Stimulated activated CD4-positive, alpha-beta T cell treated with anti-CD3 and anti-CD28 coated beads, Interleukin-4, amount 100 ng/mL, for 4 hours (primary cell): Measurements from ENCODE around the gene KIAA1217.
"Not testable (repeated sequence)": the region's sequence is repeated elsewhere in the genome, so short reads cannot be mapped to it uniquely, and the experiment has no call there.

Experiments
- DNase-seq, 2 experiments: peaks; one replicate each; pipeline ENCODE4 v3.0.0-alpha.2; 2020

Gene KIAA1217

DNA sequence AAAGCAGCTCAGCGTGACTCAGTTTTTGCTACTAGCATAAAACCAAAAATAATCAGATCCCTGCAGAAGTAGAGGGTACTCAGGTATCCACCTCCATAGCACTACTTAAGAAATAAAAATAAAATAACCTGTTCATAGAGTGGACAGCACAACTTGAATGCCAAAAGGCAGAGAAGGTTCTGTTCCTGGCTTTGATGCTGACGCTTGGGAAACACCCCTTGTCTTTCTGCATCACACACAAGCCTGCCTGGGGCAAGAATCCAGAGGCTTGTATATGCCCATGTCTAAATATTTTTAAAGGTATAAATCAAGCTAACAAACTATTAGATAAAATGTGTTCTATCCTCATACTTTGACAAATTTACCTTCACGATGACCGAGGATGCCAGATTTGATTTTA lies 207.3 kb downstream of the KIAA1217 start:
- DNase-seq = no peak

DNA sequence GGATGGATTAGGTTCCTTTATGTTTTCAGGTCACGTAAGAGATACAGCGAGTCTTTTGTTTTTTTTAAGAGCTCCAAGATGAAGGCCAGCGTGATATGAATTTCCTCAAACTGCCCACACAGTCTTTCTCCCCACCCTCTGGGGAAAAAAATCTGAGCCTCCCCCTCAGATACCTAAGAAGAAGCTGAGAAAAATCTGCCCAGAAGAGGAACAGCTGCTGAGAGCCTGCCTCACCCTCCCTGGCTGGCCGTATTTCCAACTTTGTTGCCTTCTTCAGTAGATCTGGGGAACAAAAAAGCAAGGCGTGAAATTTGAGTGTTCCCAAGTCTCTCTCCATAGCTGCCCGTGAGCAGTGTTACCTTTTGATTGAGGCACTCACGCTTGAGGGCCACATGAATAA lies 208.1 kb downstream of the KIAA1217 start:
- DNase-seq = no peak

DNA sequence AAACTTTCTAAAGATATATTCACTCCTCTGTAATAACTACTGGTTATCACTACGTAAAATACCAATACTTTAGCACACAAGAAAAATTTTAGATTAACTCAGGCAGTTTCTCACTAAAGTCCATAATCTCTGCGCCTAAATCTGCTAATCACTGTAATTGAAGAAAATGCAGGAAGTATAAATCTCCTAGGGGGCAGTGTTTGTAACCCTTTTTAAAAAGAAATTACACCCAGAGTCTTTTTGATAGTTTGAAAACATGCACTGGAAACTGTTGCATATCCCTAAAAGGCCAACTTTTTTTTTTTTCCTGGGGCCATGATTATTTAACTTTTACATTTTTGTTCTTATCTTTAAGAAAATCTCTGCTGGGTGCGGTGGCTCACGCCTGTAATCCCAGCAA lies 209.6 kb downstream of the KIAA1217 start:
- no peak for DNase-seq

DNA sequence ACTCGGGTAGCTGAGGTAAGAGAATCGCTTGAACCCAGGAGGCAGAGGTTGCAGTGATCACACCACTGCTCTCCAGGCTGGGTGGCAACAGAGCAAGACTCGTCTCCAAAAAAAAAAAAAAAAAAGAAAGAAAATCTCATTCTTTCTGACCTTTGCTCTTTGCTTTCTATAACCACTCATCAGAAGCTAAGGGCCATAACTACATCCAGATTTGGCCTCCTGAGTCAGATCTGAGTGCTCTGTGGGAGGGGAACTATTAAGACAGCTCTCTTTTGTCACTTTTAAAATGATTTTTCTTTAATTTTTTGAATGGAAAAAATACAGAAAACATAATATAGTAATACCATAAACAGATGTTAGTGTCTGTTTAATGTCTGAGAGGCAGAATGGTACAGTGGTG lies 210.1 kb downstream of the KIAA1217 start:
- DNase-seq = no peak

DNA sequence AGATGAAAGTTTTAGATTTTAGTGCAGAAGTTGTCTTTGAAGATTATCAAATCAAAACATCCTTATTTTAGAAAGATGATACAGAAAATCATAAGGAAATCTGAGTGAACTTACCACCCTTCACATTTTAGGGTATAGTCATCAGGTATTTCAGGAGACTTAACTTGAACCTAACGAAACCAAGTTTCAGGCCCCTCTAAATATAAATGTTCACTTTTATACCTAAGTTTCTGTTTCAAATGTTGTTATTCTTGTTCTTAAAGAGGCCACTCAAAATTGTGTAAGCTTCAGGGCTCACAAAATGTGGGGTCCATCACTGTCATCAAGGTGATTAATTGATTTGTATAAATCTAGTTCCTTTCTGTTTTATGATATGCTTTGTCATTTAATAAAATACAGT lies 216.2 kb downstream of the KIAA1217 start:
- DNase-seq = no peak

DNA sequence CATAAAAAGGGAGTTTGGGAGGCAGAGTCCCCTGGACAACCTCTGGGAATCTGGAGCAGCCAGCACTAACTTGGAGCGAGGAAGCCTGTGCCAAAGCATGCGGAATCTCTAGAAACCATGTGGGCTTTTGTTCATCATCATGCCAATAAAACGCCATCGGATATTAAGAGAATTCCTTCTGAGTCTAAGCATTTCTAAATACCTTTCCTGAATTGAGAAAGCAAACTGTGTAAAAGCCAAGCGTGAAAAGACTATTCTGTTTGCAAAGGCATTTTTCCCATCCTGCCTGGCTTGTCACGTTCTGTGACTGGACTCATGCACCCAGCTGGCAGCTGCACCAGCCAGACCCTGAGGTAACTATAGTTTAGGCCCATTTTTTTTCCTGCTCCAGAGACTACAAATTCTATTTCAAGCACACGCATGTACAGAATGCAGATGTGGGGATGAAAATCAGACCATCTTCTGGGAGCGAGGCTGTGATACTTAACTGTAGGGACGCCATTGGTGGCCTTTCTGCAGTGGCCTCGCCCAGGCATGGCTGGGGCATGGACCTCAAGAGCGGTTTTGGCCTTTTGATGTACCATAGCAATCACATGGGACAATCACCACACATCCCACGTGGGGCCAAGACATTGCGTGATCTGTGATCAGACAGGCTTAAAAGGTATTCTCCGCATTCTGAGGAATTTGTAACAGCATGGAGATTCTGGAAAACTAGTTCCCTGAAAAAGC lies 218.9 kb downstream of the KIAA1217 start:
- no peak for DNase-seq

DNA sequence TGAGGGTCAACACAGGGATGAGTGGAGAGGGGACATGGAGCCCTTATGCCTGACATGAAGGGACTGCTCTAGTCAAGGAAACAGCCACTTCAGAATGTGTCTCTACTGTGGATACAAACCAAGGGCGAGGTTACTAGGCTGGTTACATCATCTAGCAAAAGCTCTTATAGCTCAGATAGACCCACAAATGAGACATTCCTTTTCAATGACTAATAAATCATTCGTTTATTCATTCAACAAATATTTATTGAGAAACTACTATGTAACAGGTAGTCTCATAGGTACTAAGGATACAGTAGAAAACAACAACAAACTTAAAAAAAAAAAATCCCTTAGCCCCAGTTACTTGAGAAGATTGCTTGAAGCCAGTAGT lies 219.5 kb downstream of the KIAA1217 start:
- DNase-seq = no peak

DNA sequence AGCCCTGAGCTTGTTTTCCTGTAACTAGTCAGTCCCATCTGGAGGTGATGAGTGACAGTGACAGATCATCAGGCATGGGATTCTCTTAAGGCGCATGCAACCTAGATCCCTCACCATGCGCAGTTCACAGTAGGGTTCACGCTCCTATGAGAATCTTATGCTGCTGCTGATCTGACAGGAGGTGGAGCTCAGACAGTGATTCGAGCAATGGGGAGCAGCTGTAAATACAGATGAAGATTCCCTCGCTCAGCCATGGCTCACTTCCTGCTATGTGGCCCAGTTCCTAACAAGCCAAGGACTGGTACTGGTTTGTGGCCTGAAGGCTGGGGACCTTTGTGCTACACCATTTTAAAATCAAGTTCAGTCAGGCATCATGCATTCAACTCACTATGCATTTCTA lies 221.7 kb downstream of the KIAA1217 start:
- DNase-seq = no peak

DNA sequence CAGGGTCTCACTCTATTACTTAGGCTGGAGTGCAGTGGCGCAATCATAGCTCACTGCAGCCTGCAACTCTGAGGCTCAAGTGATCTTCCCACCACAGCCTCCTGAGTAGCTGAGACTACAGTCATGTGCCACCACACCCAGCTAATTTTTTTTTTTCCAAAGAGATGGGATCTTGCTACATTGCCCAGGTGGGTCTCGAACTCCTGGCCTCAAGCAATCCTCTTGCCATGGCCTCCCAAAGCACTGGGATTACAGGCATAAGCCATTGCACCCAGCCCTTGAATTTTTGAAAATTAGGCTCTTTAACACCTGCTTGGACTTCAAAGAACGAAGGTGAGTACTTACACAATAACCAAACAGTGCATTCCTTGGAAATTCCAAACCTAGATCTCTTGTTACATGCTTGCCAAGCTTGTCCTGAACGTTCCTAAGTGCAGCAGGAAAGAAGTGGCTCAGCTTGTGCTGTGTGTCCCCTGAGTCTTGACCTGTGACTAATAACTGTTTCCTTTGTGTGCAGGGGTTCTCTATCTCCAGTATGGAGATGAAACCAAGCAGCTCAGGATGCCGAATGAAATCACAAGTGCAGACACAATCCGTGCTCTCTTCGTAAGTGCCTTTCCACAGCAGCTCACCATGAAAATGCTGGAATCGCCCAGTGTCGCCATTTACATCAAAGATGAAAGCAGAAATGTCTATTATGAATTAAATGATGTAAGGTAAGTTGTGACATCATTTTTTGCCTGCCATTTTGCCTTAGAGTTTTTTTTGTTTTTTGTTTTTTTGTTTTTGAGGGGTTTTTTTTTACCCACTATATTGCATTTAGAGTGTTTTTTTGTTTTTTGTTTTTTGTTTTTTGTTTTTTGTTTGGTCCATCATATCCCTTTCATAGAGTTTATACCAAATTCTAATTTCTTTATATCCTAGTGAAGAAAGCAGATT lies 223.8 kb downstream of the KIAA1217 start:
- DNase-seq = no peak

DNA sequence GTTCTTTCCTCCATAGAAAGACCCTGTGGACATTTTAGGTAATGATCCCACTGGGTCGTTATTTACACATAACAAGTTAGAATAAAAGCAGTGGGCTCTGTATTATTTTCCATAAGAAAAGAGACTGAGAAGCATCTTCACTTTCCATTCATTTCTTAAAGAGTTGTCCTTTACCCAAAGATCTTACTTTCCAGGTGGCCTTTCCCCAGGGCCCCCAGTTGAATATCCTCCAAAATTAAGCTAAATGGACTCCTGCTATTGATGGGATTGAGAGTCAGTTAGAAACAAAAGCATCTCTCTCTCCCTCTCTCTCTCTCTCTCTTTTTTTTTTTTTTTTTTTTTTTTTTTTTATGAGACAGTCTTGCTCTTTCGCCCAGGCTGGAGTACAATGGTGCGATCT lies 224.8 kb downstream of the KIAA1217 start:
- DNase-seq = no peak

DNA sequence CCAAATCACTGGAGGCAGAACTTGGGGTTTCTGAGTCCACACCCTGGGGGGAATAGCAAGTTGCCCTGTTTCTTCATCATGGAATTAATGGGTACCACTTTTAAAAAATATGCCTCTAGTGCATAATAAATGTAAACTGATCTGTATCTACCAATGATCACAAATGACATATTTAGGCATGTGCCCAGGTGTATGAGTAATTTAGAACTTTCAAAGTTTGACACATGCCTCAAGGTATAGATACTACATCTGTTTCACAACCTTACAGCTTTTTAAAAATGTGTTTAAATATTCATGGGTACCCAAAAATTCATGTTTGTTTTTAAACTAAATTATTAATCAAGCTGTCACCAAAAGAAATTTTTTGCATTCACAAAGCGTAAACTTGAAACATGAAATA lies 226.0 kb downstream of the KIAA1217 start:
- no peak for DNase-seq

DNA sequence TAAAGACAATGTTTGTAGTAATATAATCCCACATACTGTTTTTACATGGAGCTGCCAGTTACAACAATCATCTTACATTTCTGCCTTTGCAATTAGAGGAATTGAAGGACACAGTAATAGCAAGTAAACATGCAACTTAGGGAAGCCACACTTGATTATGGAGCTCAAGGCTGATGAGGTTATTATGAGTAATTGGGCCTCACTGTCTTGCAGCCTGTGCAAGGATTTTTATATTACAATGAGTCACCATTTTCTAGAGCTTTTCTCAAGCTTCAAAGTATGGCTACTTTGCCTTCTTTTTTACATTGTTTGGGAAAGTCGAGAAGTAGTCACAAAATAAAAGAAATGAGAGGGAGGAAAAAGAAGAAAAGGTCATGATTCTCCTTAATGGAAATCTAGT lies 226.4 kb downstream of the KIAA1217 start:
- DNase-seq = no peak

DNA sequence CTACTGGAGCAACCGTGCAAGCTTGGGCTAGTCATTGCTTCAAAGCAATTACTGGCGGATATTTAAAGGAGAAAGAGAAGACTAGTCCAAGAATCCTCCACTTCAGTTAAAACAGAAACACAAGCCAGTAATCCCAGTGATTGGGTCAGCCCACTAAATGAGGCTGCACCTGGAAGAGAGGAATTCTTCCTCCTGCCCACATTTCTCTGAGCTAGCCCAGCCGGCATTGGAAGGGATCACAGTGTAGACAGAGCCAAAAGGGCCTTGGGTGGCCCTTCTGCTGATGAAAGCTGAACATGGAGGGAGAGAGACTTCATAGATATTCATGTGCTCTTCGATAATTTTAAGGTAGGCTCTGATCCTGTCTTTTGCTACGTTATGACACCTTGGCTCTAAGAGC lies 228.4 kb downstream of the KIAA1217 start:
- DNase-seq = no peak

DNA sequence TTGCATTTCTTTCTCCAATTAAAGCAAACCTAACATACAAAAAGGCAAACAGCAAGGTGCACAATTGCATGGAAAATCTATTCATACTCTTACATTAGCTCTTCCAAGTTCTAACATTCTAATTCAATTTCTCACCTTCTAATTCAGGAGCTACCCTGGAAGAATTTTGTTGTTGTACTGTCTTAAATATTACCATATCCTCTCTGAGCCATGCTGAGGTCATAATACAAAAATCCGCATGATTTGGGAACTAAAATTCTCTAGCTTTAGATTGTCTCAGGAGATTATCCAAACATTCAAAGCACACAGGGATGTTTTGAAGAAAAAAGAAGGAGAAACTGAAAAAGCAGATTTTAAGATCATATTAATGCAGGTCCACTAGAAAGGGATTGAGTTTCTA lies 229.9 kb downstream of the KIAA1217 start:
- DNase-seq = no peak

DNA sequence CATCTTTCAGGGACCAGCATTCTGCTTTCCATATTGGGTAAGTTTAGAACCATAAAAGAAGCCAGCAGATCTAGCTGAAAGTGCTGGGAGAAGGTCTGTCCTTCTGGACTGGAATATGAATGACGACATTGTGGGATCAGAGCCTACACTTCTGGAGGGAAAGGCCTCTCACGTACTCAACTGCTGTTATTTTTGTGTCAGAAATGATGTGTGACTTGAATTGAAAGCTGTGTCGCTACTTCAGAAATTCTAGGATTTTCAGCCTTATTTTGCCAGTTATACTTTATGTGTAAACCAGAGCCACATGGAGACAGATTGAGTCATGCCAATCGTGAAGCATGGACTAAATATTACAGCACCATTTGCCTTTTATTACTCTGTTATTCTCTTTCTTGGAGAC lies 231.0 kb downstream of the KIAA1217 start:
- DNase-seq = no peak

DNA sequence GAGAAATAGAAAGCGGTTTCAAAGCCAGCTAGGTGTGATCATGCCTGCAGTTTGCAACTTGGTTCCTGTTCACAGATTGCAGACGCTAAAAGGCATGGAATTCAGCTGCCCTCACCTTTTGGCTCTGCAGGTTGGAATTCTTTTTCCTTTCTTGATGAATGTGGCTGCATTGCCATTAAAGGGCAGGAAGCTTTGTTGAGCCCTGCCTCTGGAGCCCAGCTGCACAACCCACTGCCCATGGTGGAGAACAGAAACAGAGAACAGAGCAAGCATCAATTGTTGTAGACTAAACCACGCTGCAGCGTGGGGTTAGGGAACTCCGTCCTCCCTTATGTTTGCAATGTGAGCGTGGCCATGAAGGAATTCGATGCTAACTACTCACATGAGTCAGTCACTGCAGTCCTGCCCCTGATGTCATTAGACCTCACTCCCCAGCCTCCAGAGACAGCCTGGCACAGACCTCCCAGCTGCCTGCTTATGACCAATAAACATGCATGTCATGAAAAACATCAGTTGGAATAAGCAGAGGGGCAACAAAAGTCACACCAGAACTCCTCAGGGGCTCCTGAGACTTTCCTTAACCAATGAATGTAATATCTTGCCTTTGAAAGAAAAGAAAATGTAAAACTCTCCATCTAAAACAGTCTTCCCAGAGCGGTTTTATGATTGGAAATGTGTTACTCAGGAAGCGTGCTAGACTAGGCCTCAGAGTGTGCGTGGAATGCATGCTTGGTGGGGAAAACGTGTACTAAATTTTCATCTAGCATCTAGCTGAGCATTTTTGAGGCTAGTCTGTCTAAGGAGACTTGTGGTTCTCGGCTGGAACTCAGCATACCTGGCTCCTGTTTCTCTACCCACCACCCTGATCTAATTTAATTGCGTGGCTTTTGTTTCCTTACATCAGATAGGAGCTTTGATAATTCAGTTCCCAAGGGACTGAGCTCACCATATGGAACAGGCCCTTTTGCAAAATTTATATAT lies 232.2 kb downstream of the KIAA1217 start:
- no peak for DNase-seq

DNA sequence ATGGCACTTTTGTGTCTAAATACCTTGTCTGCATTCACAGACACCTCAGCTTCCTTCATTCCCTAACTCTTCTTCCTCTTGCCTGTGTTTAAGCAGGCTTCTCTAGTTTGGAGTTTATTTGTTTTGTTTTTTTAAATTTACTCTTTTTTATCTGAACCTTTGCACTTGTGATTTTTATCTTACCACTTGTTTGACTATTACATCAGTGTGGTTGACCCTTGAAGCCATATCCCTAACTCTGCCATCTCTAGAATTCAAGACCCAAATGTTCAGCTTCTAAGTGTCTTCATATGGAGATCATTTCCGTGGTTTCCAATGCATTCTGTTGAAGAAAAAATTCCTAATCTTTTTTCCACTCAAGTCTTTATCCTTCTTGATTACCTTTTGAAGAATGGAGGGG lies 233.3 kb downstream of the KIAA1217 start:
- no peak for DNase-seq

DNA sequence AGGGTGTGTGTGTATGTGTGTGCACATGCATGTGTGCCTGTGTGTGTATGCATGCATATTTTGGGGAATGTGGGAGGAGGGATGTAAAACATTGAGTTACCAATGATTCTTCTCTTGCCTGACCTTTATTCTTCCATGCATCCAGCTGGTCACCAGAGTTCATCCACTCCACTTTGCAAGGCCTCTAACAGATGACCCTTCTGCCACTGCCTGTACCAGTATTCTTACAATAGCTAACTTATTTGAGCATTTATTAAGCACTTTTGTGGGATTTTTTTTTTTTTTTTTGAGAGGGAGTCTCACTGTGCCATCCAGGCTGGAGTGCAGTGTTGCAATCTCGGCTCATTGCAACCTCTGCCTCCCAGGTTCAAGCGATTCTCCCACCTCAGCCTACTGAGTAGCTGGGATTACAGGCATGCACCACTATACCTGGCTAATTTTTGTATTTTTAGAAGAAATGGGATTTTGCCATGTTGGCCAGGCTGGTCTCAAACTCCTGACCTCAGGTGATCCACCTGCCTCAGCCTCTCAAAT lies 233.8 kb downstream of the KIAA1217 start:
- DNase-seq = not testable (repeated sequence)

DNA sequence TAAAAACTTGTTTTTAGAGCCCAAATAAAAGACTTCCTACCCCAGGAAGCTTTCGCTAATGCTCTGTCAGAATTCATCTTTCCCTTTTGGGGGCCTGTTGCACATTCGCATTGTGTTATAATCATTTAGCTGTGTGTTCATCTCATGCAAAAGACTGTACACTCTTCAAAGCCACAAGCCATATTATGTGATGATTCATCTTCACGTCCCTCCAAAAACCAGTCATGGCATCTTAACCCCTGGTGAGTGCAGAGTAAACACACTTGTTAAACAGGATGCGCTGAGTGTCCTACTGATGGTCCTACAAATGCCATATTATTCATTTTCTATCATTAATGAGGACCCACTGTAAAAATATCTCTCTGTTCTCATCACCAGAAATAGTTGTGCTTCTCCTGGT lies 235.4 kb downstream of the KIAA1217 start:
- DNase-seq = no peak

DNA sequence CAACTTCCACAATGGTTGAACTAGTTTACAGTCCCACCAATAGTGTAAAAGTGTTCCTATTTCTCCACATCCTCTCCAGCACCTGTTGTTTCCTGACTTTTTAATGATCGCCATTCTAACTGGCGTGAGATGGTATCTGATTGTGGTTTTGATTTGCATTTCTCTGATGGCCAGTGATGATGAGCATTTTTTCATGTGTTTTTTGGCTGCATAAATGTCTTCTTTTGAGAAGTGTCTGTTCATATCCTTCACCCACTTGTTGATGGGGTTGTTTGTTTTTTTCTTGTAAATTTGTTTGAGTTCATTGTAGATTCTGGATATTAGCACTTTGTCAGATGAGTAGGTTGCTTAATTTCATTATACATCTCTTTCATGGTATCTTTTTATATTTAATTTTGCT lies 237.0 kb downstream of the KIAA1217 start:
- DNase-seq = not testable (repeated sequence)

DNA sequence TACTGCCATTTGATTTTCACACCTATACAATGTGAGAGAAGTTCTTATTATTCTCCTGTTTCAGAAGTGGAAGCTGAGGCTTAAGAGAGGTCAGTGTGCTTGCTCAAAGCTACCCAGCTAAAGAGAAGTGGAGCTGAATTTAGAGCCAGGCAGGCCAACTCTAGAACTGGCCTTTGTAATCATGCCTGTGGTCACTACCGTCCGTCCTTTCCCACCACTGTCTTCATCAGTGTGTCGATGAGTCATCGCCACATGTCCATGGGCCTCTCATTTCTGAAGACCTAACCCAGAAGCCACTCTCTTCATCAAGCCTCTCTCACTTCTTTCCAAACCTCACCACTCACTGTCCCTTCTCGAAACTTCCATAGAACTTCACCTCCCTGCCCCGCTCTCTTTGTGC lies 237.8 kb downstream of the KIAA1217 start:
- DNase-seq = no peak

DNA sequence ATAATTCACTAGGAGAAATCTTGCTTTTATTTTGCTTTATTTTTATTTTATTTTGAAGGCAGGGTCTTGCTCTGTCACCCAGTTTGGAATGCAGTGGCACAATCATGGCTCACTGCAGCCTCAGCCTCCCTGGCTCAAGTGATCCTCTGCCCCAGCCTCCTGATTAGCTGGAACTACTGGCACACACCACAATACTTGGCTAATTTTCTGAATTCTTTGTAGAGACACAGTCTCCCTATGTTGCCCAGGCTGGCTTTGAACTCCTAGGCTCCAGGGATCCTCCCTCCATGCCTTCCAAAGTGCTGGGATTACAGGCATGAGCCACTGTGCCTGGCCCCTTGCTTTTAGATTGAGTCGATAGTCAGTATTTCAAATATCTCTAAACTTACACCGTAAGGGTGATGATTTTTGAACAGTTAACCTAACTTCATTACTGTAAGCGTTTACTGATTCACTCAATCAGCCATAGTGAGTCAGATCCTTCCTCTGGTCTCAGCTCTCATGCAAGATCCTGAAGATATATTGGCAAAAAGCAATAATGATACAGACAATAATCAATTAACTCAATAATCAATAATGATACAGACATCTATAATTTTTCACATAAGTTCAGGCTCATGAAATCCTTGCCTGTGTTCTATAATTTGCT lies 239.5 kb downstream of the KIAA1217 start:
- DNase-seq = no peak
